ENCODE data around the gene CEP68.
"Not testable (repeated sequence)": the region's sequence is repeated elsewhere in the genome, so short reads cannot be mapped to it uniquely, and the experiment has no call there.

The CEP68 gene

GRCh38 chr2:65112633-65113032 is 56.4 kb downstream of the CEP68 start:
- Mint-ChIP-seq H3K9me3 (no peaks in the 10 kb centered on the region), H3K36me3 (ENCODE audit: low read depth) (peaks cover 38% of the 10 kb centered on the region), H3K4me3 (no peak overlapping the region), H3K27ac (no peak overlapping the region), H3K4me1 (ENCODE audit: low read depth) (peaks cover 55% of the 10 kb centered on the region), H3K27me3 (no peaks in the 10 kb centered on the region)
- no peak for DNase-seq

GRCh38 chr2:65113229-65113628 is 57.0 kb downstream of the CEP68 start:
- H3K4me1 Mint-ChIP-seq (ENCODE audit: low read depth) = peaks cover 58% of the 10 kb centered on the region
- H3K36me3 Mint-ChIP-seq (ENCODE audit: low read depth) = peaks cover 40% of the 10 kb centered on the region
- H3K27ac Mint-ChIP-seq = no peak overlapping the region
- H3K27me3 Mint-ChIP-seq = no peaks in the 10 kb centered on the region
- H3K9me3 Mint-ChIP-seq = no peaks in the 10 kb centered on the region
- DNase-seq = no peak
- no peak overlapping the region for H3K4me3 Mint-ChIP-seq

GRCh38 chr2:65113816-65114215 is 57.6 kb downstream of the CEP68 start:
- H3K27me3 Mint-ChIP-seq = no peaks in the 10 kb centered on the region
- H3K36me3 Mint-ChIP-seq (ENCODE audit: low read depth) = peaks cover 40% of the 10 kb centered on the region
- no peaks in the 10 kb centered on the region for H3K9me3 Mint-ChIP-seq
- DNase-seq = no peak
- H3K4me1 Mint-ChIP-seq (ENCODE audit: low read depth) = peaks cover 57% of the 10 kb centered on the region
- peak overlapping the region; percentile 69 for H3K27ac Mint-ChIP-seq
- no peak overlapping the region for H3K4me3 Mint-ChIP-seq

- H3K27me3 Mint-ChIP-seq = no peaks in the 10 kb centered on the region
Measured at GRCh38 chr2:65114921-65115320, 58.7 kb downstream of the CEP68 start.

GRCh38 chr2:65116645-65117044 is 60.4 kb downstream of the CEP68 start:
- Mint-ChIP-seq H3K27me3 (no peaks in the 10 kb centered on the region), H3K4me1 (ENCODE audit: low read depth) (peaks cover 66% of the 10 kb centered on the region), H3K27ac (peak overlapping the region; percentile 40), H3K36me3 (ENCODE audit: low read depth) (peaks cover 37% of the 10 kb centered on the region), H3K9me3 (no peaks in the 10 kb centered on the region), H3K4me3 (no peak overlapping the region)
- no peak for DNase-seq

More at GRCh38 chr2:65114921-65115320, 58.7 kb downstream of the CEP68 start:
- no peak for DNase-seq
- Mint-ChIP-seq H3K4me1 (ENCODE audit: low read depth) (peaks cover 60% of the 10 kb centered on the region), H3K36me3 (ENCODE audit: low read depth) (peaks cover 39% of the 10 kb centered on the region), H3K9me3 (no peaks in the 10 kb centered on the region), H3K27ac (peak overlapping the region; percentile 15), H3K4me3 (no peak overlapping the region)

- peak overlapping the region; percentile 9 for H3K27ac Mint-ChIP-seq
- H3K36me3 Mint-ChIP-seq (ENCODE audit: low read depth) = peaks cover 40% of the 10 kb centered on the region
- no peak for DNase-seq
- no peaks in the 10 kb centered on the region for H3K9me3 Mint-ChIP-seq
- H3K4me3 Mint-ChIP-seq = no peak overlapping the region
- H3K27me3 Mint-ChIP-seq = no peaks in the 10 kb centered on the region
- H3K4me1 Mint-ChIP-seq (ENCODE audit: low read depth) = peaks cover 72% of the 10 kb centered on the region
Measured at GRCh38 chr2:65120990-65121693, 64.9 kb downstream of the CEP68 start.

- H3K27ac Mint-ChIP-seq = no peak overlapping the region
- no peak overlapping the region for H3K4me3 Mint-ChIP-seq
- no peaks in the 10 kb centered on the region for H3K27me3 Mint-ChIP-seq
- H3K4me1 Mint-ChIP-seq (ENCODE audit: low read depth) = peaks cover 72% of the 10 kb centered on the region
- DNase-seq = no peak
- peaks cover 39% of the 10 kb centered on the region for H3K36me3 Mint-ChIP-seq (ENCODE audit: low read depth)
- H3K9me3 Mint-ChIP-seq = no peaks in the 10 kb centered on the region
Measured at GRCh38 chr2:65122313-65122712, 66.1 kb downstream of the CEP68 start.

- peaks cover 65% of the 10 kb centered on the region for H3K4me1 Mint-ChIP-seq (ENCODE audit: low read depth)
- not testable (repeated sequence) for H3K9me3 Mint-ChIP-seq, DNase-seq, H3K27me3 Mint-ChIP-seq, H3K27ac Mint-ChIP-seq, H3K4me3 Mint-ChIP-seq
- peaks cover 42% of the 10 kb centered on the region for H3K36me3 Mint-ChIP-seq (ENCODE audit: low read depth)
Measured at GRCh38 chr2:65125457-65125856, 69.2 kb downstream of the CEP68 start.

GRCh38 chr2:65128297-65129190 is 72.3 kb downstream of the CEP68 start:
- H3K36me3 Mint-ChIP-seq (ENCODE audit: low read depth) = peaks cover 30% of the 10 kb centered on the region
- peaks cover 53% of the 10 kb centered on the region for H3K4me1 Mint-ChIP-seq (ENCODE audit: low read depth)
- peak overlapping the region; percentile 99 for H3K27ac Mint-ChIP-seq
- no peak for DNase-seq
- peak overlapping the region; percentile 98 for H3K4me3 Mint-ChIP-seq
- H3K27me3 Mint-ChIP-seq = no peaks in the 10 kb centered on the region
- no peaks in the 10 kb centered on the region for H3K9me3 Mint-ChIP-seq

- no peaks in the 10 kb centered on the region for H3K9me3 Mint-ChIP-seq
- H3K4me1 Mint-ChIP-seq (ENCODE audit: low read depth) = peaks cover 48% of the 10 kb centered on the region
- H3K27ac Mint-ChIP-seq = peak overlapping the region; percentile 99
- H3K27me3 Mint-ChIP-seq = no peaks in the 10 kb centered on the region
- peak overlapping the region; percentile 98 for H3K4me3 Mint-ChIP-seq
- no peak for DNase-seq
- peaks cover 29% of the 10 kb centered on the region for H3K36me3 Mint-ChIP-seq (ENCODE audit: low read depth)
Measured at GRCh38 chr2:65129286-65129825, 73.1 kb downstream of the CEP68 start.

GRCh38 chr2:65129826-65130663 is 73.8 kb downstream of the CEP68 start, which contains the start of gene RAB1A:
TSS of gene RAB1A (minus strand) at chr2:65130106. CDS start at chr2:65129915, 191 bp downstream.
- H3K27me3 Mint-ChIP-seq = no peaks in the 10 kb centered on the region
- H3K36me3 Mint-ChIP-seq (ENCODE audit: low read depth) = peaks cover 25% of the 10 kb centered on the region
- no peaks in the 10 kb centered on the region for H3K9me3 Mint-ChIP-seq
- peak within 1 kb of the TSS; percentile 99 for H3K27ac Mint-ChIP-seq
- peak within 1 kb of the TSS; percentile 98 for H3K4me3 Mint-ChIP-seq
- DNase-seq = peak; percentile 97
- peaks cover 42% of the 10 kb centered on the region for H3K4me1 Mint-ChIP-seq (ENCODE audit: low read depth)

GRCh38 chr2:65130664-65131175 is 74.5 kb downstream of the CEP68 start:
- Mint-ChIP-seq H3K36me3 (ENCODE audit: low read depth) (peaks cover 25% of the 10 kb centered on the region), H3K27me3 (no peaks in the 10 kb centered on the region), H3K27ac (peak overlapping the region; percentile 99), H3K4me1 (ENCODE audit: low read depth) (peaks cover 37% of the 10 kb centered on the region), H3K9me3 (no peaks in the 10 kb centered on the region), H3K4me3 (peak overlapping the region; percentile 98)
- no peak for DNase-seq

- not testable (repeated sequence) for H3K9me3 Mint-ChIP-seq, H3K27me3 Mint-ChIP-seq, H3K4me3 Mint-ChIP-seq, H3K27ac Mint-ChIP-seq, DNase-seq
- peaks cover 17% of the 10 kb centered on the region for H3K36me3 Mint-ChIP-seq (ENCODE audit: low read depth)
- H3K4me1 Mint-ChIP-seq (ENCODE audit: low read depth) = peaks cover 18% of the 10 kb centered on the region
Measured at GRCh38 chr2:65132930-65133329, 76.7 kb downstream of the CEP68 start.

- Mint-ChIP-seq H3K36me3 (ENCODE audit: low read depth) (peaks cover 13% of the 10 kb centered on the region), H3K27ac (no peak overlapping the region), H3K4me3 (no peak overlapping the region), H3K4me1 (ENCODE audit: low read depth) (peaks cover 12% of the 10 kb centered on the region), H3K27me3 (no peaks in the 10 kb centered on the region), H3K9me3 (no peaks in the 10 kb centered on the region)
- DNase-seq = no peak
Measured at GRCh38 chr2:65133626-65134025, 77.4 kb downstream of the CEP68 start.

All from activated T-cell treated with anti-CD3 and anti-CD28 coated beads, Interleukin-2, amount 50 U/mL, for 24 hours (primary cell).